GM12801 (cell line): ENCODE measurements around the gene BMS1.

ENCODE experiments used
- CTCF ChIP-seq: IDR thresholded peaks from one replicate; pipeline ENCODE4 v1.5.1; 2011; ENCODE audit warnings: control low read depth; ENCODE audit not compliant: insufficient read length; ENCODE audit errors: extremely low read depth

Gene BMS1

GRCh38 chr10:42882597-42882996 lies 100.0 kb downstream of the BMS1 start:
- TF ChIP-seq CTCF: no peak
